Panc1 (cell line): ENCODE results near the gene SAA2. TPM values are rescaled to one million over a fixed set of nuclear protein-coding genes. Genes with fewer than 3 reads are reported as not detected.

Source experiments
- ATAC-seq: fragments of 200-7000 bp; cut with Tn5 transposase; 2 replicates; pipeline ENCODE4 v1.9.1; 2020; ENCODE audit warnings: mild to moderate bottlenecking, moderate library complexity
- BruUV-seq: library from RNA; stranded (reverse); fragments of 400-500 nt; replicated peaks from 2 replicates; lab custom pipeline; 2021; lab: Mats Ljungman, UMichigan
- CTCF ChIA-PET: fragments of 300-600 bp; sonication (Branson Sonifier 250); formaldehyde crosslinking; loops from one replicate; lab custom pipeline; 2022; ENCODE audit warnings: antibody characterized with exemption; lab: Charles Lee
- POLR2A ChIA-PET: fragments of 300-600 bp; sonication (Branson Sonifier 250); formaldehyde crosslinking; loops from one replicate; lab custom pipeline; 2022; ENCODE audit warnings: antibody characterized with exemption; lab: Charles Lee
- DNase-seq: peaks from one replicate; pipeline ENCODE4 v3.0.0-alpha.2; 2010; ENCODE audit warnings: low read depth, low spot score
- H3K27ac ChIP-seq: 2 replicates; pipeline ENCODE4 v1.5.1; 2011; ENCODE audit warnings: mild to moderate bottlenecking, low read length, inconsistent platforms
- H3K27me3 ChIP-seq: fragments of 200-500 bp; sonication (Bioruptor generic); 2 replicates; pipeline ENCODE4 v1.6.0; 2014; ENCODE audit warnings: low read length, inconsistent platforms; ENCODE audit not compliant: control insufficient read depth, insufficient read depth
- H3K36me3 ChIP-seq: fragments of 200-500 bp; sonication (Bioruptor generic); 2 replicates; pipeline ENCODE4 v1.5.1; 2014; ENCODE audit warnings: inconsistent platforms, mild to moderate bottlenecking, low read length, moderate library complexity; ENCODE audit not compliant: control insufficient read depth, insufficient read depth
- H3K4me1 ChIP-seq: 2 replicates; pipeline ENCODE4 v1.5.1; 2011; ENCODE audit warnings: inconsistent platforms, mild to moderate bottlenecking, low read length, moderate library complexity; ENCODE audit not compliant: control insufficient read depth, insufficient read depth
- H3K4me3 ChIP-seq, 2 experiments: 2 replicates each; pipeline ENCODE4 v1.5.1; 2011 to 2012; ENCODE audit warnings: low read depth in 2 of 2, low read length in 2 of 2, mild to moderate bottlenecking in 2 of 2, inconsistent platforms in 1 of 2, moderate library complexity in 1 of 2
- H3K9me3 ChIP-seq: fragments of 200-500 bp; sonication (Bioruptor generic); 2 replicates; pipeline ENCODE4 v1.5.1; 2014; ENCODE audit warnings: low read depth, mild to moderate bottlenecking, inconsistent platforms, low read length, moderate library complexity; ENCODE audit not compliant: control insufficient read depth, insufficient read depth
- CTCF ChIP-seq: fragments of 450-650 bp; IDR thresholded peaks from 2 replicates; pipeline ENCODE4 v1.5.1; 2017; ENCODE audit warnings: mild to moderate bottlenecking
- POLR2AphosphoS5 ChIP-seq: IDR thresholded peaks from 2 replicates; pipeline ENCODE4 v1.6.1; 2012; ENCODE audit warnings: mild to moderate bottlenecking, low read depth, low read length, moderate library complexity
- REST ChIP-seq, 2 experiments: IDR thresholded peaks; 2 replicates each; pipeline ENCODE4 v1.6.1; 2011 to 2012; ENCODE audit warnings: low read depth in 2 of 2, control low read depth in 1 of 2, low read length in 1 of 2, mild to moderate bottlenecking in 1 of 2, moderate library complexity in 1 of 2; ENCODE audit not compliant: insufficient read depth in 1 of 2
- SIN3A ChIP-seq: IDR thresholded peaks from 2 replicates; pipeline ENCODE4 v1.6.1; 2012; ENCODE audit warnings: low read depth, mild to moderate bottlenecking, low read length, moderate library complexity, borderline replicate concordance; ENCODE audit not compliant: insufficient read depth
- TCF7L2 ChIP-seq: IDR thresholded peaks from 2 replicates; pipeline ENCODE4 v1.6.1; 2011; ENCODE audit warnings: mild to moderate bottlenecking, low read depth, low read length, inconsistent platforms
- in situ Hi-C: cut with HindIII; loops from 2 replicates; pipeline ENCODE4 v1.10.0; 2016; ENCODE audit warnings: low sequenced_read_pairs, low pct_unique_long_range_greater_than_20kb
- intact Hi-C: fragments of 100-400 bp; cut with micrococcal nuclease; formaldehyde crosslinking; loops from one replicate; pipeline ENCODE4 v1.10.0; 2022; ENCODE audit not compliant: unreplicated experiment
- total RNA-seq: library from RNA; stranded (reverse); gene quantifications from one replicate; pipeline ENCODE4 v1.2.1, GENCODE V29; 2021; ENCODE audit not compliant: unreplicated experiment

The SAA2 gene
- total RNA-seq, 1 experiment from 2014 or later = 4.0 TPM

DNA sequence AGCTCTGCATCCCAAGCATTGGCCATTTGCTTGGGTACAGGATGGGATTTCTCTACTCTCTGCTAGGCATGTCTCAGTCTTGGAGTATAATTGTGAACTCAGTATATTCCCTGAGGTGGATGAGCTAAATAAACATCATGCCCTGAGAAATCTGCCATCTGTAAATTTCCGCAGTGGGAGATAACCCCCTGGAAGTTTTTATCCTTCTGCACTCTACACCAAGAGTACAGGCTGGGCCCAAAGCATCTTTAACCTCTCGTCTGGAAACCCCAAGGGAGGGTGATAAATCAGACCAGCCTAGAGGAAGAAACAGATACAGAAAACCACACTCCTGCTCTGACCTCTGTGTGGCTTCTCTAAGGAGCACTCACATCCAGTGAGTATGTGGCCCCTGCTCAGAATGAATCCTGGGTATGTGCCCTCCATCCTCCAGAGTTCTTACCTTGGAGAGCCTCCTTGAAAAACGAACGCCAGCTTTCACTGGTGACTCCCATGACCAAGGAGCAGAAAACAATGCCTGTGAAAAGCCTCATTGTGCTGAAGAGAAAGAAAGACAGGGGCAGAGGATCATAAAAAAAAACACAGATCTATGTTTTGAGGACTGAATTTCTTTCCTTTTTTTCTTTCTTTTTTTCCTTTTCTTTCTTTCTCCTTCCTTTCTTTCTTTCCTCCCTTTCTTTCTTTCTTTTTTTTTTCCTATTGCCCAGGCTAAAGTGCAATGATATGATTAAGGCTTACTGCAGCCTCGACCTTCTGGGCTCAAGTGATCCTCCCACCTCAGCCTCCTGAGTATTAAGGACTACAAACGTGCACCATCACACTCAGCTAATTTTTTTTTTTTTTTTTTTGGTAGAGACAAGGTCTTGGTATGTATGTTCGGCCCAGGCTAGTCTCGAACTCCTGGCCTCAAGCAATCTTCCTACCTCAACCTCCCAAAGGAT lies 12.8 kb downstream of the SAA2 start:
- in situ Hi-C loops = no loop called here

More for the DNA sequence above, 12.8 kb downstream of the SAA2 start:
- no peak overlapping the region for H3K4me3 ChIP-seq
- H3K4me1 ChIP-seq = no peaks in the 10 kb centered on the region
- H3K27me3 ChIP-seq = peaks cover 20% of the 10 kb centered on the region; the same call in 1 of the 2 replicates
- POLR2A ChIA-PET = interaction anchor here (0.6 kb wide), 1 partner anchor 117 kb away, joined by 3 read pairs; no protein-coding TSS in a partner anchor
- H3K27ac ChIP-seq = no peak overlapping the region
- CTCF ChIA-PET = no interaction called here
- intact Hi-C loops = no loop called here
- DNase-seq (no peak), ATAC-seq (no peak)
- TF ChIP-seq CTCF (no peak), TCF7L2 (no peak), REST (IDR thresholded peaks at IDR 0.05; ENCODE audit: insufficient read depth in 1 of 2, low read depth in 2 of 2, low read length in 1 of 2) (no peak), SIN3A (no peak), POLR2AphosphoS5 (no peak)
- no peaks in the 10 kb centered on the region for H3K36me3 ChIP-seq
- H3K9me3 ChIP-seq = no peaks in the 10 kb centered on the region
- BruUV-seq = no TSS peak
